Parathyroid adenoma (tissue), 2 donors: ENCODE results near the gene CCR5AS.

Experiments
- H2AFZ ChIP-seq: fragments of 300-600 bp; sonication (generic); one replicate; pipeline ENCODE4 v1.7.0; 2017; ENCODE audit warnings: antibody characterized with exemption, mild to moderate bottlenecking
- H3K27ac ChIP-seq: fragments of 300-600 bp; sonication (generic); one replicate; pipeline ENCODE4 v1.7.0; 2017
- H3K27me3 ChIP-seq: fragments of 300-600 bp; sonication (generic); one replicate; pipeline ENCODE4 v1.7.0; 2017; ENCODE audit warnings: low read length; ENCODE audit not compliant: control insufficient read depth, insufficient read depth
- H3K36me3 ChIP-seq: fragments of 300-600 bp; sonication (generic); one replicate; pipeline ENCODE4 v1.7.0; 2017; ENCODE audit warnings: low read length; ENCODE audit not compliant: control insufficient read depth, insufficient read depth
- H3K4me1 ChIP-seq: fragments of 300-600 bp; sonication (generic); one replicate; pipeline ENCODE4 v1.7.0; 2017; ENCODE audit warnings: control low read depth
- H3K4me2 ChIP-seq: fragments of 300-600 bp; sonication (generic); one replicate; pipeline ENCODE4 v1.7.0; 2017; ENCODE audit warnings: low read length
- H3K4me3 ChIP-seq: fragments of 300-600 bp; sonication (generic); one replicate; pipeline ENCODE4 v1.7.0; 2017; ENCODE audit warnings: low read depth, low read length
- H3K79me2 ChIP-seq: fragments of 300-600 bp; sonication (generic); one replicate; pipeline ENCODE4 v1.7.0; 2017; ENCODE audit warnings: control low read depth
- H3K9ac ChIP-seq: fragments of 300-600 bp; sonication (generic); one replicate; pipeline ENCODE4 v1.7.0; 2017; ENCODE audit warnings: mild to moderate bottlenecking
- H3K9me3 ChIP-seq: fragments of 300-600 bp; sonication (generic); one replicate; pipeline ENCODE4 v1.7.0; 2017; ENCODE audit warnings: low read length; ENCODE audit not compliant: control insufficient read depth
- TF ChIP-seq, protein P1 (sequence below): fragments of 300-600 bp; sonication (generic); IDR thresholded peaks from one replicate; pipeline ENCODE4 v1.7.0; 2017; ENCODE audit warnings: antibody characterized with exemption, mild to moderate bottlenecking
- donor health status: primary hyperparathyroidism.

Gene CCR5AS

DNA sequence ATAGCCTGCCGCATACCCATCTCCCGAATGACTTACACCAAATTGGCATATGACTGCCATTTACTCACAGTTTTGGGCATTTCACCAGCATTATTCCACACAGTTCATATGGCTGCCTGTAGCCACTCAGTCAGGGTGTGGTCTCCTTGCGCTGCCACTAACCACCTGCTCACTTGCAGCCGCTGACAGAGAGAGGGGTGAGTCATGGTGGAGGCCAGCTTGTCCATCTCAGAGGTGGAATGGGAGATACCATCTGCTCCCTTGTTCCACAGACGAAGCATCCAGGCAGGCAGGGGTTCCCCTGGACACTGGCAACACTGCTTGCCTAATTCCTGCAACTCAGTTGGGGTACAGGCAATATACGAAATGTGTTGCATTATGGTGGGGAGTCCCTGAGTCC, 15.8 kb upstream of the CCR5AS start:
- no peaks in the 10 kb centered on the region for H3K27me3 ChIP-seq
- H2AFZ ChIP-seq, result no peak overlapping the region
- no peak overlapping the region for H3K9ac ChIP-seq
- H3K4me2 ChIP-seq, result no peak overlapping the region
- no peak overlapping the region for H3K27ac ChIP-seq
- H3K9me3 ChIP-seq, result no peaks in the 10 kb centered on the region
- TF ChIP-seq, protein P1, sequence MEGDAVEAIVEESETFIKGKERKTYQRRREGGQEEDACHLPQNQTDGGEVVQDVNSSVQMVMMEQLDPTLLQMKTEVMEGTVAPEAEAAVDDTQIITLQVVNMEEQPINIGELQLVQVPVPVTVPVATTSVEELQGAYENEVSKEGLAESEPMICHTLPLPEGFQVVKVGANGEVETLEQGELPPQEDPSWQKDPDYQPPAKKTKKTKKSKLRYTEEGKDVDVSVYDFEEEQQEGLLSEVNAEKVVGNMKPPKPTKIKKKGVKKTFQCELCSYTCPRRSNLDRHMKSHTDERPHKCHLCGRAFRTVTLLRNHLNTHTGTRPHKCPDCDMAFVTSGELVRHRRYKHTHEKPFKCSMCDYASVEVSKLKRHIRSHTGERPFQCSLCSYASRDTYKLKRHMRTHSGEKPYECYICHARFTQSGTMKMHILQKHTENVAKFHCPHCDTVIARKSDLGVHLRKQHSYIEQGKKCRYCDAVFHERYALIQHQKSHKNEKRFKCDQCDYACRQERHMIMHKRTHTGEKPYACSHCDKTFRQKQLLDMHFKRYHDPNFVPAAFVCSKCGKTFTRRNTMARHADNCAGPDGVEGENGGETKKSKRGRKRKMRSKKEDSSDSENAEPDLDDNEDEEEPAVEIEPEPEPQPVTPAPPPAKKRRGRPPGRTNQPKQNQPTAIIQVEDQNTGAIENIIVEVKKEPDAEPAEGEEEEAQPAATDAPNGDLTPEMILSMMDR, result no peak
- H3K79me2 ChIP-seq, result no peaks in the 10 kb centered on the region
- no peaks in the 10 kb centered on the region for H3K36me3 ChIP-seq
- H3K4me3 ChIP-seq, result no peak overlapping the region
- H3K4me1 ChIP-seq, result no peaks in the 10 kb centered on the region

DNA sequence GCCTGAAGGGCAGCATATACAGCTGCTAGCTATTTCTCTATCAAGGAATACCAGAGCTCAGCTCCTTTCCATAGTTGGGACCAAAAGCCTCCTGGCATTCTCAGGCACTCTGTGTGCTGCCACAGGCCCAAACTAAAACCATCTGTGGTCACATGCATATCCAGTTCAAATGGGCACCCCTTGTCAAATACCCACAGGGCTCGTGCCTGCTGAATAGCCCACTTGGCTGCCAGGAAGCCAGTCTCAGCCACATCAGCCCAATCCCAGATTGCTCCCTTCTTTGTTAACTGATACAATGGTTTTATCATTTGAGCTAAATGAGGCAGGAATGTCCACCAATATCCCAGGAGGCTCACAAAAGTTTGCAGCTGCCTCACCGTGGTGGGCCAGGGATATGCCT, 14.1 kb upstream of the CCR5AS start:
- Histone ChIP-seq H3K9me3 (no peaks in the 10 kb centered on the region), H3K27me3 (no peaks in the 10 kb centered on the region), H3K4me1 (no peaks in the 10 kb centered on the region), H3K4me3 (no peak overlapping the region), H3K36me3 (no peaks in the 10 kb centered on the region), H3K4me2 (no peak overlapping the region), H3K27ac (no peak overlapping the region), H2AFZ (no peak overlapping the region), H3K9ac (no peak overlapping the region), H3K79me2 (no peaks in the 10 kb centered on the region)
- TF ChIP-seq, protein P1, result no peak

DNA sequence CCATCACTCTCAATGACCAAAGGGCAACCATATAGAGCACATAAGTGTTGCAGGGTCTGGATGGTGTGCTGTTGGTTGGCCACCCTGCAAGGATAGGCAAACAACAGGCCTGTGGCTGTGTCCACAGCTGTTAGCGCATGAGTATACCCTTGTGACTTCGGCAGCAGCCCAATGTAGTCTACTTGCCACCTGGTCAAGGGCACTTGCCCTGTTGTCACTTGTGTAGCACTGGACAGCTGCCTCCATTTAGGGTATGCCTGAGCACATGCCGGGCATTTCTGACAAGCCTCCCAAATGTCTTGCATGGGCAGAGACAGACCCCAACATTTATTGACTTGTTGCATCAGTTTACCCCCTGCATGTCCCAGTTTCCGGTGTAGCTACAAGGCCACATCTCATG, 12.9 kb upstream of the CCR5AS start:
- TF ChIP-seq, protein P1, result no peak
- Histone ChIP-seq H3K4me3 (no peak overlapping the region), H2AFZ (no peak overlapping the region), H3K4me1 (no peaks in the 10 kb centered on the region), H3K27ac (no peak overlapping the region), H3K36me3 (no peaks in the 10 kb centered on the region), H3K4me2 (no peak overlapping the region), H3K79me2 (no peaks in the 10 kb centered on the region), H3K9me3 (no peaks in the 10 kb centered on the region), H3K9ac (no peak overlapping the region), H3K27me3 (no peaks in the 10 kb centered on the region)

GRCh38 chr3:46417841-46418611, 11.2 kb upstream of the CCR5AS start:
- Histone ChIP-seq H3K4me1 (no peaks in the 10 kb centered on the region), H3K4me3 (no peak overlapping the region), H3K27me3 (no peaks in the 10 kb centered on the region), H3K4me2 (no peak overlapping the region), H3K36me3 (no peaks in the 10 kb centered on the region), H3K79me2 (no peaks in the 10 kb centered on the region), H2AFZ (no peak overlapping the region), H3K9ac (no peak overlapping the region), H3K9me3 (no peaks in the 10 kb centered on the region), H3K27ac (no peak overlapping the region)
- TF ChIP-seq, protein P1, result no peak
